GM12891 (cell line): Measurements from ENCODE around the gene ZNF391.

ENCODE experiments used
- DNase-seq: peaks from one replicate; pipeline ENCODE4 v3.0.0; 2011; ENCODE audit warnings: low spot score; ENCODE audit not compliant: insufficient read length
- FAIRE-seq: peaks from 2 replicates; lab custom pipeline; 2011; peaks lifted over from hg19 to GRCh38; lab: Jason Lieb, UNC
- PAX5 ChIP-seq: IDR thresholded peaks from 2 replicates; pipeline ENCODE4 v1.6.1; 2011; ENCODE audit warnings: low read length, moderate library complexity, mild to moderate bottlenecking; ENCODE audit not compliant: insufficient read depth, severe bottlenecking
- POLR2A ChIP-seq: IDR thresholded peaks from 2 replicates; pipeline ENCODE4 v1.6.1; 2011; ENCODE audit warnings: low read depth, low read length, control low read depth
- POLR2AphosphoS5 ChIP-seq: IDR thresholded peaks from 2 replicates; pipeline ENCODE4 v1.6.1; 2011; ENCODE audit warnings: low read depth, low read length, control low read depth
- POU2F2 ChIP-seq: IDR thresholded peaks from 2 replicates; pipeline ENCODE4 v1.6.1; 2011; ENCODE audit warnings: low read depth, mild to moderate bottlenecking, control low read depth, low read length, moderate library complexity
- SPI1 ChIP-seq: IDR thresholded peaks from 2 replicates; pipeline ENCODE4 v1.6.1; 2011; ENCODE audit warnings: low read depth, low read length, control low read depth
- TAF1 ChIP-seq: IDR thresholded peaks from 2 replicates; pipeline ENCODE4 v1.6.1; 2011; ENCODE audit warnings: low read depth, low read length, control low read depth

Gene ZNF391

GRCh38 chr6:27448456-27448855 lies 59.9 kb downstream of the ZNF391 start:
- TF ChIP-seq POLR2A (no peak), TAF1 (no peak), PAX5 (no peak), POU2F2 (no peak), SPI1 (no peak), POLR2AphosphoS5 (no peak)
- FAIRE-seq = no peak
- no peak for DNase-seq

GRCh38 chr6:27451660-27452390 lies 63.3 kb downstream of the ZNF391 start:
- TF ChIP-seq PAX5 (no peak), POLR2A (no peak), POU2F2 (no peak), SPI1 (no peak), POLR2AphosphoS5 (no peak), TAF1 (no peak)
- FAIRE-seq = no peak
- DNase-seq = no peak

GRCh38 chr6:27452496-27452897 lies 63.9 kb downstream of the ZNF391 start:
- TF ChIP-seq POLR2AphosphoS5 (no peak), POU2F2 (no peak), TAF1 (no peak), POLR2A (no peak), SPI1 (no peak)
- DNase-seq (no peak), FAIRE-seq (no peak)
